Fibroblast of villous mesenchyme (primary cell): ENCODE measurements around the gene CZIB. TPM values are rescaled to one million over a fixed set of nuclear protein-coding genes. Genes with fewer than 3 reads are reported as not detected.
"Not testable (repeated sequence)": the region's sequence is repeated elsewhere in the genome, so short reads cannot be mapped to it uniquely, and the experiment has no call there.

ENCODE experiments used
- DNase-seq: peaks from one replicate; pipeline ENCODE4 v3.0.0-alpha.2; 2010; ENCODE audit warnings: low read depth
- H3K4me3 ChIP-seq: 2 replicates; pipeline ENCODE4 v1.5.1; 2011; ENCODE audit warnings: low read depth, mild to moderate bottlenecking, low read length
- CTCF ChIP-seq: IDR thresholded peaks from 2 replicates; pipeline ENCODE4 v1.5.1; 2012; ENCODE audit warnings: low read depth, mild to moderate bottlenecking, low read length; ENCODE audit not compliant: insufficient read depth
- total RNA-seq: library from RNA; depleted of rRNA; stranded (reverse); fragments of >200 nt; gene quantifications from 2 replicates; pipeline ENCODE4 v1.2.3, GENCODE V29; 2012

The CZIB gene
- total RNA-seq, 1 donor: 39.7 TPM

GRCh38 chr1:53214376-53214940 lies 6.0 kb downstream of the CZIB start:
- H3K4me3 ChIP-seq: no peak overlapping the region
- no peak for DNase-seq
- TF ChIP-seq CTCF: no peak

- no peak overlapping the region for H3K4me3 ChIP-seq
- DNase-seq: no peak
- no peak for TF ChIP-seq CTCF
These were observed 9.5 kb downstream of the CZIB start for GRCh38 chr1:53210954-53211353.

- no peak for TF ChIP-seq CTCF
- no peak for DNase-seq
- H3K4me3 ChIP-seq: no peak overlapping the region
These were observed 10.1 kb downstream of the CZIB start for GRCh38 chr1:53210352-53210751.

GRCh38 chr1:53207726-53208125 lies 12.7 kb downstream of the CZIB start:
- no peak overlapping the region for H3K4me3 ChIP-seq
- no peak for TF ChIP-seq CTCF
- no peak for DNase-seq

- H3K4me3 ChIP-seq: no peak overlapping the region
- TF ChIP-seq CTCF: no peak
- DNase-seq: no peak
These were observed 13.6 kb downstream of the CZIB start for GRCh38 chr1:53206735-53207379.

- H3K4me3 ChIP-seq, DNase-seq: not testable (repeated sequence)
These were observed 14.2 kb downstream of the CZIB start for GRCh38 chr1:53206083-53206685.

- DNase-seq, H3K4me3 ChIP-seq: not testable (repeated sequence)
These were observed 14.9 kb downstream of the CZIB start for GRCh38 chr1:53205496-53205895.

- no peak for DNase-seq
- no peak overlapping the region for H3K4me3 ChIP-seq
- TF ChIP-seq CTCF: no peak
These were observed 17.0 kb downstream of the CZIB start for GRCh38 chr1:53203466-53203865.
